ENCODE results near the gene CNTNAP2. TPM values are rescaled to one million over a fixed set of nuclear protein-coding genes. Genes with fewer than 3 reads are reported as not detected.

The CNTNAP2 gene
- total and polyA plus RNA-seq, 3 donors from 2014 or later, result 4.3 to 6.1 (median 4.4) TPM

- DNase-seq, result no peak
- TF ChIP-seq CTCF (IDR thresholded peaks at IDR 0.05), result no peak
- TF ChIP-seq POLR2A (IDR thresholded peaks at IDR 0.05), result no peak
- Histone ChIP-seq H3K9me3 (no peaks in the 10 kb centered on the region), H3K4me3 (no peak overlapping the region), H3K4me1 (no peaks in the 10 kb centered on the region), H3K27me3 (no peaks in the 10 kb centered on the region), H3K36me3 (ENCODE audit: low read depth, missing control alignments) (no peaks in the 10 kb centered on the region), H3K27ac (no peak overlapping the region)
- intact Hi-C loops (cut with DNase I; ENCODE audit: low total_unique reads), result no loop called here
- 81 to 92% methylated on average over 4 of the region's 4 CpGs for WGBS, 2 donors
Observed at GRCh38 chr7:147509541-147510200, 1393.1 kb downstream of the CNTNAP2 start.

GRCh38 chr7:147510201-147510542, 1393.6 kb downstream of the CNTNAP2 start:
- H3K27me3 ChIP-seq, result no peaks in the 10 kb centered on the region
- H3K9me3 ChIP-seq, result no peaks in the 10 kb centered on the region
- no peak overlapping the region for H3K4me3 ChIP-seq
- no peaks in the 10 kb centered on the region for H3K36me3 ChIP-seq (ENCODE audit: low read depth, missing control alignments)
- H3K4me1 ChIP-seq, result no peaks in the 10 kb centered on the region
- intact Hi-C loops (cut with DNase I; ENCODE audit: low total_unique reads), result no loop called here
- no peak for TF ChIP-seq CTCF (IDR thresholded peaks at IDR 0.05)
- no peak for TF ChIP-seq POLR2A (IDR thresholded peaks at IDR 0.05)
- H3K27ac ChIP-seq, result no peak overlapping the region
- no peak for DNase-seq

GRCh38 chr7:147510923-147511322, 1394.3 kb downstream of the CNTNAP2 start:
- H3K4me1 ChIP-seq, result no peaks in the 10 kb centered on the region
- intact Hi-C loops (cut with DNase I; ENCODE audit: low total_unique reads), result no loop called here
- no peaks in the 10 kb centered on the region for H3K36me3 ChIP-seq (ENCODE audit: low read depth, missing control alignments)
- no peaks in the 10 kb centered on the region for H3K9me3 ChIP-seq
- H3K4me3 ChIP-seq, result no peak overlapping the region
- H3K27me3 ChIP-seq, result no peaks in the 10 kb centered on the region
- no peak for DNase-seq
- TF ChIP-seq CTCF (IDR thresholded peaks at IDR 0.05), result no peak
- TF ChIP-seq POLR2A (IDR thresholded peaks at IDR 0.05), result no peak
- WGBS, 2 donors, result 80 to 81% methylated on average over 4 of the region's 4 CpGs
- no peak overlapping the region for H3K27ac ChIP-seq

GRCh38 chr7:147513451-147513850, 1396.8 kb downstream of the CNTNAP2 start:
- no peaks in the 10 kb centered on the region for H3K27me3 ChIP-seq
- DNase-seq, result no peak

More at GRCh38 chr7:147513451-147513850, 1396.8 kb downstream of the CNTNAP2 start:
- H3K9me3 ChIP-seq, result no peaks in the 10 kb centered on the region
- no peak overlapping the region for H3K4me3 ChIP-seq
- no peaks in the 10 kb centered on the region for H3K36me3 ChIP-seq (ENCODE audit: low read depth, missing control alignments)
- no peak for TF ChIP-seq POLR2A (IDR thresholded peaks at IDR 0.05)
- TF ChIP-seq CTCF (IDR thresholded peaks at IDR 0.05), result no peak
- WGBS, 2 donors, result 64 to 73% methylated on average over 4 of the region's 4 CpGs
- intact Hi-C loops (cut with DNase I; ENCODE audit: low total_unique reads), result no loop called here
- no peak overlapping the region for H3K27ac ChIP-seq
- H3K4me1 ChIP-seq, result no peaks in the 10 kb centered on the region

Data from testis (tissue), 3 donors.